ENCODE data around the gene KAZN.

The KAZN gene

DNA sequence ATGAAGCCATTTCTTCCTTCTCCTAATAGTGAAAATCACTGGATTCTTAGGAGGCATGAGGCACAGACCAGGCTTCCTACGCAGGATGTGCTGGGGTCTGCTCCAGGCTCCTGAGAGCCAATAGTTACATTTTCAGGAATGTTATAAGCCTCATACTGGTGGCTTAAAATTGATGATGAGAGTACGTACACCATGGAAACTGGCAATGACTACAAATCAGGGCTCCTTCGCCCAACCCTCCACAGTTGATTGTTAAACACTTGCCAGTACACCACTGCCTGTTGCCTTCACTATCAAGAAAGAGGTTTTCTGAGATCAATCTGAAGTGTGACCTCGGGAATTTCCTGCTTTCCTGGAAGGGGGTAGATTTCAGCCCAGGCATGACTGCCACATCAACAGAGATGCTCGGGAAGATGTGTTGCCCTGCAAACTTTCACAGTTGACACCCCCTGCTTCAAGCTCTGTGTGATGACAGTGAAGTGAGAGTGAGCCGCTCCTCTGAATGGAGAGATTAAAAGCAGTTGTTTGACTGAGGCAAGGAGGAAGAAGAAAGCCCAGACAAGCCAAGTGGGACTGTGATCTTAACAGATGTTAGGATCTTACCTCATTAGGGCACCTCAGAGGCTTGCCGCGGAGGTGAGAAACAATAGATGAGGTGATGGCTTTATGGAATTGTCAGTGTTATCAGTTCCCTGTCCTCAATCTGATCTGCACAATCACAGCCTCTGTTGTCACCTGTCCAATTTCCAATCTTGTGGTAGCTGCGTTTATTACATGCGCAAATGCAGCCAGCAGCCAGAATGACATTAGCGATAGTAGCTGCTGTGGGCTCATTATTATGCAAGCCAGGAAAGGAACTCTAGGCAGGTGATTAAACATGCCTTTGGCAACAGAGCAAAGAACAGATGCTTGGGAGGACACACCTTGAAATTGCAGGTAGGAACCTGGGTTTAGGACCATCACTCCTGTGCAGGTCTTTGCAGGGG lies 277.3 kb downstream of the KAZN start:
- in situ Hi-C loops (cut with MboI; ENCODE audit: low sequenced_read_pairs): no loop called here

DNA sequence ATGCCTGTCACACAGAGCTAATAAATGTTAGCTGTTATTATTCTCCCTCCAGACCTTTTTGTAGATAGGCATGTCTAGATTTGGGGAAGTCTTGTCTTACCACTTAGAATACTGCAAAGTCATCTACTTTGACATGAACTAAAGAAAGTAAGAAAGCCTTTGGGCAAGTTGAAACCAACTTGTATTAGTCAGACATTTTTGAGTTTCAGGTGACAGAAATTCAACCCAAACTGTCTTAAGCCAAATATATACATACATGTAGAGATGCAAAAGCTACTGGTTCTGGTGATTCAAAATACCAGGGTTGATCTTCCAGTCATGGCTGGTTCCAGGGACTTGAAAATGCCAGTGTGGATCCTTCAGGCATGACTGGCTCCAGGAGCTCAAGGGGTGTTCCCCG lies 278.3 kb downstream of the KAZN start:
- in situ Hi-C loops (cut with MboI; ENCODE audit: low sequenced_read_pairs): no loop called here

DNA sequence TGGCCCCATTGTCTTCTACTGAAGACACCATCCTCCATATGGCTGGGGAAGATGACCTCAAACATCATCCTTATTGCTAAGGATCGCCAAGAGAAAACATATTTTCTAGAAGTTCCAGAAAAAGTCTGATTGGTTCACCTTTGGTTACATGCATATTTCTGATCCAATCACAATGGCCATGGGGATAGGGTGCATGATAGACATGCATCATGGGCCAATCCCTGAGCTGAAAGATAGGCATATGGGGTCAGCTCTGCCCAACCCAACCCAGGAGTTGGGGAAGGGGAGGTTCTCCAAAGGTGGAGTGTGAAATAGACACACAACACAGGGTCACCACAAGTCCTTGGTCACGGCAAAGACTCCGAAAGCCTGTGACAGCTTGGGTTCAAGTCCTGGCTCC lies 278.7 kb downstream of the KAZN start:
- in situ Hi-C loops (cut with MboI; ENCODE audit: low sequenced_read_pairs): no loop called here

DNA sequence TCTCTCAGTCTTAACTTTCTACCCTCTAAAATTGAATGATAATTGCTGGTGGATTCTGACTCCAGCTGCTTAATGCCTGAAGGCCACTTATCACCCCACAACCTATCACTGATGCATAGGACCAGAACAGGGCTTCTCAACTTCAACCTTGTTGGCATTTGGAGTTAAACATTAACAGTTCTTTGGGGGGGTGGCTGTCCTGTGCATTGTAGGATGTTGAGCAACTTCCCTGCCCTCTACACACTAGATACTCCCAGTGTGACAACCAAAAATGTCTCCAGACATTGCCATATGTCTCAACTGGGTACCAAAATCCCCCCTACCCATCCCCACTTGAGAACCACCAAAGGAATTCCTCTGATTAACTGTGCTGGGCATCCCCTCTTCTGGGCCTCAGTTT lies 279.6 kb downstream of the KAZN start:
- in situ Hi-C loops (cut with MboI; ENCODE audit: low sequenced_read_pairs): no loop called here

DNA sequence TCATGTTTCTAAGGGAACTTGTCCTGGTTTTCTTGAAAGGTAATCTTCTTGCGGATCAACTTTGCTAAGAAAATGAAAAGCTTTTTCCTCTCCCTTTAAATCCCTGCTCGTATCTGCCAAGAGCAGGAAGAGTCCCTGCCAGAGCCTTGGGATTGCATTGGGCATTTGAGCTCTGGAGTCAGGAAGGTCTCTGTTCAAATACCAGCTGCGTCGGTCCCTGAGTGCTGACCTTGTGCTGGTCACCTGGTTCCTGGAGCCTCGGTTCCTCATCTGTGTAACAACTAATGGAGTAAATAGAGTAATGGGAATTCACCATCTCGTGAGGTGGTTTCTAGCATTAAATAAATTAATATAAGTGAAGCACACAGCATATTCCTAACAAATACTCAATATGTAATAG lies 280.5 kb downstream of the KAZN start:
- in situ Hi-C loops (cut with MboI; ENCODE audit: low sequenced_read_pairs): no loop called here

DNA sequence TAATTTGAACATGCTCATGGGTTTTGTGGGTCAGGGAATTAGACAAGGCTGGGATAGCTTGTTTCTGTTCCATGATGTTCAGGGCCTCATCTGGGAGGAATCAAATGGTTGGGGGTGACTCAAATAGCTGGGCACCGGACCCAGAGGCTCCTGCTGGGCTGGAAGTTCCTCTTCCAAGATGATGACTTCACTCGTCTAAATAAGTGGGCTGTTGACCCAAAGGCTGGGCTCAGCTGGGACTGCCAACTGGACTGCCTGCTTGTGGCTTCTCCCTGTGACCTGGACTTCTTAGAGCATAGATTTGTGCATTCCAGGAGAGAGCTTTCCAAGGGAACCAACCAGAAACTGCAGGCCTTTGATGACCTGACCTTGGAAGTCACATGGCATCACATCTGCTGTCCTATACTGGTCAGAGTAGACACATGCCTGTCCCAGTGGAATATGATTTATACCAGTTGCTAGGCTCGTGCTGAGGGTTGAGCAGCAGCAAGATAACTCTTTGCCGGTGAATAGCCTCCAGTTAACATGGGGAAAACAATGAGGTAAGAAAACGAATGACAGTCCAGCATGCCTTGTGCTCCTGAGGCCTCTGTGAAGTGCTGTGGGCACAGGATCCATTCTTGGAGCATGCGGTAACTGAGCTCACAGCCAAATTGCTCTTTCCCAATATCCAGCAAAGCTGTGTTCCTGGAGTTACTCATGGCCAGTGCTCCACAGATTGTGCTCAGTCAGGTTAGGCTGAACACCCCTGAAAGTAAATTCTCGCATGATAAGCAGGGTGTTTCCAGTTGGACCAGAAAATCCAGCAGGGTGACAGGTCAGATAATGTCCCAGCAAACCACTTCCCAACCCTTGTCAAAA lies 282.2 kb downstream of the KAZN start:
- in situ Hi-C loops (cut with MboI; ENCODE audit: low sequenced_read_pairs): no loop called here

DNA sequence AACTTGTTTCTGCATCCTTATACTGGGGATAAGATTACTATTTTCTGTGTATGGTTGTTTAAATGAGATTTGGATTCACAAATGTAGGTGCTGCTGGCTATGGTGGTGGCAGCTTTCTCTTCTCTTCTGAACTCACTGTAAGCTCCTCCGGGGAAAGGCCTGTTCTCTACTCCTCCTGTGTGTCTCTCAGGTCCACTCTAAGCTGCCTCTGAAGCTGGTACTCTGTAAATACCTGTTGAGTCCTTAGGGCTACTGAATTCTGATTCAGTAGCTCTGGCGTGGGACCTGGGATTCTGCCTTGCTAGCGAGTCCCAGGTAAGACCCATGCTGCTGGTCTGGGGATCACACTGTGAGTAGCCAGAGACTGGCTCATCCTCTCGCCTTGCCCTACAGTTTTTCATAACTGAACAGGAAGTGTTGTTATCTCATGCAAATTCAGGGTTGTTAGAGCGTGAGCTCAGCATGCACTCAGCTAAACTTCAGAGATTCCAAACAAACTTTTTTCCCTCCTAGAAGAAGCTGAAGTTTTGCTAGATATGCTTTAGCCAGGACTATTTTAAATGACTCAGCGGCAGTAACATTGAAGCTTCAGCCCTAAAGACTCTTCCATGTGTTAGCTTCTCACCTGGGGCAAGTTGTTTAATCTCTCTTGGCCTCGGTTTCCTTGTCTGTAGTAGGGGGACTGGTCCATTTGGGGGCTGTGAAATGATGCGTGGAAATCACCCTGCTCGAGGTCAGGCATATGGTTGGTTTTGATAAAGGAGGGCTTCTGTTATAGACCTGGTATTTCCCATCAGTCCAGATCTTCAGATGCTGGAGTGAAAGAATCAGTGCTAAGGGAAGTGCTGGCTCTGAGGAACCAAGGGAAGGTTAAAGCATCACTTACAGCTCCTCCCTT lies 283.5 kb downstream of the KAZN start:
- in situ Hi-C loops (cut with MboI; ENCODE audit: low sequenced_read_pairs): no loop called here

DNA sequence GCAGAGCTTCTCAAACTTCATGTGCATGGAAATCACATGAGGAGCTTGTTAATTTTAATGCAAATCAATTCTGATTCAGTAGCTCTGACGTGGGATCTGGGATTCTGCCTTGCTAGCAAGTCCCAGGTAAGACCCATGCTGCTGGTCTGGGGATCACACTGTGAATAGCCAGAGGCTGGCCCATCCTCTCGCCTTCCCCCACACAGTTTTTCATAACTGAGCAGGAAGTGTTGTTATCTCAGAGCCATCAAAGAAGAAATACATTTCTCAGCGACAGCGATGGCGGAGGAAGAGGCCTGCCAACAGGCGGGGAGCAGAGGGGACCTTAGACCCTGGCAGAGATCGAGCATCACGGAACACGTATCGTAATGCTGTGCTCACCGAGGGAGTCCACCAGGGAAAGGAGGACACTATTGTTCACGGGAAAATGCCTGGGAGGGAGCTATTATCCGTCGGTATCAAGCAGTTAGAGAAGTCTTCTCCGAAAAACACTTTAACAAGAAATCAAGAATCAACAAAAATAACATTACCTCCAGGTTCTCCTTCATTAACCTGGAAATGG lies 286.2 kb downstream of the KAZN start:
- in situ Hi-C loops (cut with MboI; ENCODE audit: low sequenced_read_pairs): no loop called here

DNA sequence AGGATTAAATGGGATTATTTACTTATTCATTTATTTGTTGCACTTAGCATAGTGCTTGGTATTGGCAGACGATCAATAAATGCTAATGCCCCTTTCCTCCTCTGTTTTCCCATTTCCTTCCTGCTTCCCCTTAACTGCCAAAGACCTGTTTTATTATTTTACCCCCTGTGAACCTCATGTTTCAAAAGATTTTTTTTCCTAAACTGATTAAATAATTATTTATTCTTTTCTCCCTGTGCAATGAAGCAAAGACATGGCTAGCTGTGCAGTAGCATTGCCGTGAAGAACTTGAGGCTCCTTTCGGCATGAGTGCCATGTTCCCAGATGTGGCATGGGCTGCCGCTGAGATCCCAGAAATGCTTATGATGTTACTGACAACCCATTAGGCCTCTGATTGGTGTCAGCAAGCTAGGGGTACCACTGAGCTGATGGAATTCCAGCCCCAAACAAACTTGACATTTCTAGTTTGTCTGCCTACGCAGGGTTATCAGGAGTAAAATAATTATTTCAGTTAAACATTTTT lies 288.6 kb downstream of the KAZN start:
- in situ Hi-C loops (cut with MboI; ENCODE audit: low sequenced_read_pairs): no loop called here

DNA sequence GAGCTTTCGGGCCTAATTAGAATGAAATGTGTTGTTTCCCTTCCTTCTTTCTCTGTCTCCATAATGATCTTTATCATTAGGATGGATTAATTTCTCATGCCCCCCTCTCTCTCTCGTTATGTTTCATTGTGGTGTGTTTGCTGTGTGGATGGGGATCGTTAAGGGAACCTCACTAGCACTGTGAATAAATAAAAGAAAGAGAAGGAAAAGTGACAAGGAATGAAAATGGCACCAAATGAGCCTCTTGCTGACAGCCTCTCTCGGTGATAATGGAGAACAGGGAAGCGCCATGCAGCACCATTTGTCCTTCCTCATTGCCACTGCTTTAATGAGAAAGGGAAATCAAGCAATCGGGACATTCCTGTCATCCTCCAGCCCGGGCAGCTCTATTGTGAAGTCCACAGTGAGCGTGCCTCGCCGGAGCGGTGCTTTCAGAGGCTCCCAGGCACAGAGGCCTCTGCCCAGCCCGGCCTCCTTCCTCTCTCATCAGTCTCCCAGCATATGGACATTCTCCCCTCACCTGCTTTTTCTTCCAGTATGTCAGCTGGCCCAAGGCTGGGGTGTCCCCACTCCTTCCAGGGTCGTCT lies 289.4 kb downstream of the KAZN start:
- in situ Hi-C loops (cut with MboI; ENCODE audit: low sequenced_read_pairs): no loop called here

DNA sequence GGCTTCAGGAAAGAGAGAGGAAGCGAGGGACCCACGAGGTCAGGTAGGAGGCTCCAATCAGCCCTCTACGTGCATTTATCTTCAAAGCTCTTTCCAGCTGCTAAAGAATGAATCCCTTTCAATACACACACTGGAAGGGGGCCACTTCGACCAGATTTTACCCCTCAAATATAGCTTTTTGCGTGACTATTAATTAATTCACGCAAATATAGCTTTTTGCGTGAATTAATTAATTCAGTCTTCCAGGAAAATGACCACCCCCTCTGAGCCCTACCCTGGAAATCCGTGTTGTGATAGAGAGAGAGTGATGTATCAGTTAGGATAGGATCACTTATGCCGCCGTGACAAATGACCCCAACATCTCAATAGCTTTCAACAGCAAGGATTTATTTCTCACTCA lies 289.9 kb downstream of the KAZN start:
- in situ Hi-C loops (cut with MboI; ENCODE audit: low sequenced_read_pairs): no loop called here

DNA sequence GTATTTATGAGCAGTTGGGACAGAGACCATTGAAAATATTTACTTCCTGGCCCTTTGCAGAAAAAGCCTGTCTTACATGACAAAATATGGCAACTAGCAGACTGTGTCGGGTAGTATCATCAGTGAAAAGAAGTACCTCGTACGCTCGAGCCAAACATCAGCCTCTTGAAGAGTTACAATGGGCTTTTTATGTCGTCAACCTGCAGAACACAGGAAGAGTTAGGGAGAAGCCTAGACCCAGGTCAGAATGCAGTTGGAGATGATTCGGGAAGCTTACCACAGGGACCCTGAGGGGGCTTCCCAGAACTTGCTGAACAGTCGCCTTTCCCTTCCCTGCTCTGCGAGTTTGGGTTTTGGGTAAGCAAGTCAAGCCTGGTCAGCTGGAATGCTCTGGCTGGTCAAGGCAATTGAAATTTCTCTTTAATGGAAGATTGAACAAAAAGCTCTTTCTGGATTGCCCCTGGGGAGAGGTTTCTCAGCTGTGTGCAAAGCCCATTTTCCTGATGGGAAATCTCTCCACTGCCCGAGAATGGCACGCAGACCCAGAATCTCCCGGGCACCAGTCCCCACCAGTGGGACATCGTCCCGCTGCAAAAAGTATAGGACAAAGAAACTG lies 291.4 kb downstream of the KAZN start:
- in situ Hi-C loops (cut with MboI; ENCODE audit: low sequenced_read_pairs): no loop called here

DNA sequence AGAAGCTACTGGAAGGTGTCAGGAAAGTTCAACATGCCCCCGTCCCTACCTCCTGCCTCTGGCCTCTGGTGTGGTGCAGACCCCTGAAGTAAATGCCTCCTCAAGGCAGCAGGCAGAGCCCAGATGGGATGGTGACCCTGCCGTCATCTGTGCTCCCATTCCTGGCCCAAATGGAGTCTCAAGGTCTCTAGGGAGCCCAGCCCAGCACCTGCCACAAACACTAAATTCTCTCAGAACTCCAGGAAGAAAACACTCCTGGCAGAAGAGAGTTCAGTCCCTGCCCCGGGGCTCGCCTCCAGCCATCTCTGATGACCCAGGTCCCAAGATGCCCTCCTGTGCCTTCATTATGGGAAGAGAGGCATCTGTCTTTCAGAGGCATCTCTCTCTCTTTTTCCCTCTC lies 293.5 kb downstream of the KAZN start:
- in situ Hi-C loops (cut with MboI; ENCODE audit: low sequenced_read_pairs): no loop called here

DNA sequence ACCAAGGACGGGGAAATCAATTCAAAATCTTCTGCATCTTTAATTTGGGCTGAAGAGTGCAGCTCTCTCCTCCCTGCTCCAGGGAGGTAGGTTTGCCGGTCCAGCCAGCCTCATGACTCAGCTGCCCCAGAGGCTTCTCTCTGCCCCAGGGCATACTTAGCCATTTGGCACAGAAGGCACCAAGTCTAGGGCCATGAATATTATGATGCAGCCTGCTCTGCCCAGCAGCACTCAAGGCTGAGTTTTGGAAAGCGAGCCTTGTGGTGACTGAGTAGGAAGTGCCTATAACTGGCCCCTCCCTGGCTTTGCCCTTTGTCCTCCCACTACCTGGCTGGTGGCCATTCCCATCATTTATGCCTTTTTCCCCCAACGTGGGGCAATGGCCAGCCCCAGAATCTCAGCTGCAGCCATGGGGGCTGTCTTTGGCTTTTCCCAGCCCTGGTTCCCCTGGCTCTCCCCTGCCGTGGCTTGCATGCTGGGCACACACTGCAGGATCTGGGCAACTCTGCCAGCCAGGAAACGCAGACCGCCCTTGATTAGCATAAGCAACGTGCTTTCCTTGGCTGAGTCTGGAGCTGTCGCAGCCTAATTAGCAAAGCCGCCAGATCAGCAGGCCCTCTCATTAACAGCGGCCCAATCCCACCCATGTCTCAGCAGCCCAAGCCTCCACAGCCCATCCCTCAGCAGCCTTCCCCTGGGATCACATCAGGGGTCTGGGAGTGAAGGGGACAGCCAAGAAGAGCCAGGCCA lies 296.5 kb downstream of the KAZN start:
- in situ Hi-C loops (cut with MboI; ENCODE audit: low sequenced_read_pairs): no loop called here

DNA sequence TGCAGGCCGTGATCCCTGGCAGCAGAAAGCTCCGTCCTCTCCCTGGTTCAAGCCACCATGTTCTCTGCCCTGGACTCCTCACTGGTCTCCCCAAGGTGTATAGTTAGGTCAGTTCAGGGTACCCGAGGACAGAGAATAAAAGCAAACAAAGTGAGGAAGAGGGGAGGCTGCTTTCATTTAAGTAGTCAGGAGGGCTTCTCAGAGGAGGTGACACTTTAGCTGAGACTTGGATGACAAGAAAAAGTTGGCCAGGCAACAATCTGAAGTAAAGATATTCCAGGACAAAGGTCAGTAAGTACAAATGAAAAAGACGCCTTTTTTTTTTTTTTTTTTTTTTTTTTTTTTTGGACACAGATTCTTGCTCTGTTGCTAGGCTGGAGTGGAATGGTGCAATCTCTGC lies 297.2 kb downstream of the KAZN start:
- in situ Hi-C loops (cut with MboI; ENCODE audit: low sequenced_read_pairs): no loop called here

DNA sequence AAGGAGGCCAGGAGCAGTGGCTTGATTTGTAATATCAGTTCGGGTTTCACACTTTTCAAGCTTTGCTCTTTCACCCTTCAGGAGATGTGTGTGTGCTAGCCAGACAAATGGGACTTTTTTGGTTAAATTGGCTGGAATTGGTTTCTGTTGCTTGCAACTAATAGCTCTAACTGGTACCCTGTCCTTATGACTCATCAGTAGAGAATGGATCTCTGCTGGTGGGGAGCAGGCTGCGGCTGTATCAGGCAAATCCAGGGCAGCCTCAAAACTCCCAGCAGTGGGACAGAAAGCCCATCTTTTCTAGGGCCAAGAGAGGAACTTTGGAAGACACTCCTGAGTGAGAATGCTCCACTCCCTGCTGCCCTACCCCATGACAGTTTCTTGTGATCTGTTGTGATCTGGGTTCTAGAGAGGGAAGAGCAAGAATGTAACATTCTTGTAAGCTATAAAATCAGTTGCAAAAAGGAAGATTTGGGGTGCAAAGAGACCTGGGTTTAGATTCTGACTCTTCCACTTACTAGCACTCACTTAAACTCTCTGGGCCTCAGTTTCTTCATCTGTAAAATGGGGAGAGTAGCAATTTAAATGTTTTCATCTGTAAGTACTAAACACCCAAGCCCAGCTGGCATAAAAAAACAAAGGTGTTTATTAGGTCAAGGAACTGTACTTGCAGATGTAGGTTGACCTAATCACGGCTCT lies 298.0 kb downstream of the KAZN start:
- in situ Hi-C loops (cut with MboI; ENCODE audit: low sequenced_read_pairs): no loop called here

DNA sequence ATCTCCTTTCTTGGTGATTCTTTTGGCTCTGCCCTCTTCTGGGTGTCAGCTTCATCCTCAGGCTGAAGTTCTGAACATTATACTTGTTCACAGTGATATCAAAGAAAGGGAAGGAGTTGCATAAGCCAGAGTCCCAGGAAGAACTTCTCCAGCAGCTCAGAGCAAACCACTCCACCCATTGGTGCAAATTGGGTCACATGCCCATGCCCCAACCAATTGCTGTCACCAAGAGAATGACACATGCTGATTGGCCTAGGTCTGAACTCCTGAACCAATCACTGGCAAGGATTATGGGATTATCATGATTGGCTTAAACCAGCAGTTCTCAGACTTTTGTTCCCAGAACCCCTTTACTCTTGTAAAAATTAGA lies 298.6 kb downstream of the KAZN start:
- in situ Hi-C loops (cut with MboI; ENCODE audit: low sequenced_read_pairs): no loop called here

DNA sequence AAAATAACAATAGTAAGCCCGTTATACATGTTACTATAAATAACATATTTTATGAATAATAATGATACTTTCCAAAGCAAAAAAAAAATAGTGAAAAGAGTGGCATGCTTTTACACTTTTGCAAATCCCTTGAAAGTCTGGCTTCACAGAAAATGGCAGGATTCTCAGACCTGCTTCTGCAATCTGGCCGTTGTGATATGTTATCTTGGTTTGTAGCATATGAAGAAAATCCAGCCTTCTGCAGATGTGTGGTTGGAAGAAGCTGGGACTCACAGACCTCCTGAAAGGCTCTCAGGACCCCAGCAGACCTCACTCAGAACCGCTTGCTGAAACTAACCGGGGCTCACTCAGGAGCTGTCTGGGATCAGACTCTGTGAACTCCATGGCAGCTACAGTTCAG lies 299.1 kb downstream of the KAZN start:
- in situ Hi-C loops (cut with MboI; ENCODE audit: low sequenced_read_pairs): no loop called here

All from HL-60/S4 (cell line).